Hair follicular keratinocyte (primary cell): ENCODE data around the gene ARHGDIA. TPM values are rescaled to one million over a fixed set of nuclear protein-coding genes. Genes with fewer than 3 reads are reported as not detected.

Source experiments
- total RNA-seq: library from RNA; depleted of rRNA; stranded (reverse); fragments of >200 nt; gene quantifications from 2 replicates; pipeline ENCODE4 v1.2.3, GENCODE V29; 2015

The ARHGDIA gene
- total RNA-seq, result 274 and 312 TPM in 2 replicates

DNA sequence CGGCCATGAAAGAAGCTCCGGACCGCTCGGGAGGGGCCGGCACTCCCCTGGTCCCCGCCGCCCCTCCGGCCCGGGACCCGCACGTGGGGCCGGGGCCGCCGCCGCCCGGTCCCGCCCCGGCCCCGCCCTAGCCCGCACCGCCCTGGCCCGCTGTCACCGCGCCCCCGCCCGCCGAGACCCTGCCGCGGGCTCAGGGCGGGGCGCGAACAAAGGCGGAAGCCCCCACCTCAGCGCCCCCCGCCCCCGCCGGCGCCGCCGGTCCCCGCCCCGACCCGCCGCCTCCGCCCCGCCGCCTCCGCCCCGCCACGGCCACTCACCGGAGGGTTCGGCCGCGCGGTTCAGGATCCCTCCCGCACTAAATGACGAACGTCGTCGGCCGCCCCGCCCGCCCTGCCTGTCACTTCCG lies at the start of gene ARHGDIA:
ARHGDIA (minus strand) TSS at position 357 of the 406 bp plus-strand sequence. CDS start 1,407 bp downstream, outside the sequence.

DNA sequence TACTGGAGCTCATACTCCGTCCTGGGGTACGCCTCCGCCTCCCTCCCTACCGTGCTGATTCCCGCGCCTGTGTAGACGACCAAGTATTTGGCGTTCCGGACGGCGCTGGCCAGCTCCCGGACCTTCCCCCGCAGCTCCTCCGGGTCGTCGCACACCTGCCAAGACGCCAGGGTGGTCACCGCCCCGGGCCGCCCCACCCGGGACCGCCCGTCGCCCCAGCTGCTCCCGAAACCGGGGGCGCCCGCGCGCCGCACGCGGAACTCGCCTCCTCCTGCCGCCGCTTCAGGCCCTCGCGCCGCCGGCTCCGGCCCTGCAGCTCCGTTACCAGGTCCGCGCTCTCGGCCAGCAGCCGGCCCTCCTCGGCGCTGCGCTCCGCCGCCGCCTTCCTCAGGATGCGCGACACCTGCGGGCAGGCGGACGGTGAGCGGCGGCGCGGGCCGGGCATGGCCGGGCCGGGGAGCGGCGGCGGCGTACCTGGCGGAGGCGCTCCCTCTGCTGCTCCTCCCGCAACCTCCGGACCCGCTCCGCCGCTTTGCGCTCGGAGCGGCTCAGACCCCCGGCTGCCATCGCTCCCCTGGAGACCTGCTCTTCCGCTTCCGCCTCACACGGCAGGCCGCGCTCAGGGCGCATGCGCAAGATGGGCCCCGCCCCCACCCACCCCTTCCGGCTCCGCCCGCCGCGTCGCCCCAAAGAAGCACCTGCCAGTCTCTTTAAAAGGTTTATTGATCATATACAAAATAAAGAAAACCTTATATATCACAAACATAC lies 46.6 kb upstream of the ARHGDIA start, which contains the start of gene SIRT7:
SIRT7 (minus strand) TSS at position 612 of the 768 bp plus-strand sequence; CDS start at position 567, 45 bp downstream.

DNA sequence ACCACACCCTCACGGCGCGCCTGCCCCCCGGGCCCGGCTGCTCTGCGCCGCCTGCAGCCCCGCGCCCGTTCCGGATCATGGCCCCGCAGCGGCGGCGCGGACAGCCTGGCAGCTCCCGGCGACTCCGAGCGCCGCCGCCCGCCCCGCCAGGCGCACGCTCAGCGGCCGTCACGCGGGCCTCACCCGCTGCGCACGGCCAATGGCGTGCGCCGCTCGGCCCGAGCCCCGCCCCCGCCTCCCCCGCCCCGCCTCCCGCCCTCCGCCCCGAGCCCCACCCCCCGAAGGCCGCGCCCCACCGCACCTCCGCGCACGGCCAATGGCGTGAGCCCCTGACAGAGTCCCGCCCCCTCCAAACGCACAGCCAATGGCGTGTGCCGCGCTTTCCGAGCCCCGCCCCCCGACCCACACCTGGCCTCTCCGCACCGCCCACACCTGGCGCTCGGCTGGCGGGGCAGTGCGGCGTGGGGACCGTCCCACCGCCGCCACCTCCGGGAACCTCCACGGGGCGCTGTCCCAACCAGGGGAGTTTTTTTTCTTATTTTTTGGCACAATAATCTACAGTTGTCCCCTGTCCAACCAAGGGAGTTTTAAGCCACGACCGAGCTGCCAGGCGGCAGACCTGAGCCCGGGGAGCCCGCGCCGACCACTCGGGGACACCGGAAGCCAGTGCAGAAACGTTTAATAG lies 40.3 kb upstream of the ARHGDIA start, which contains the start of gene PCYT2:
PCYT2 (minus strand) TSS at position 123 of the 685 bp plus-strand sequence; CDS start at position 79, 44 bp downstream.

DNA sequence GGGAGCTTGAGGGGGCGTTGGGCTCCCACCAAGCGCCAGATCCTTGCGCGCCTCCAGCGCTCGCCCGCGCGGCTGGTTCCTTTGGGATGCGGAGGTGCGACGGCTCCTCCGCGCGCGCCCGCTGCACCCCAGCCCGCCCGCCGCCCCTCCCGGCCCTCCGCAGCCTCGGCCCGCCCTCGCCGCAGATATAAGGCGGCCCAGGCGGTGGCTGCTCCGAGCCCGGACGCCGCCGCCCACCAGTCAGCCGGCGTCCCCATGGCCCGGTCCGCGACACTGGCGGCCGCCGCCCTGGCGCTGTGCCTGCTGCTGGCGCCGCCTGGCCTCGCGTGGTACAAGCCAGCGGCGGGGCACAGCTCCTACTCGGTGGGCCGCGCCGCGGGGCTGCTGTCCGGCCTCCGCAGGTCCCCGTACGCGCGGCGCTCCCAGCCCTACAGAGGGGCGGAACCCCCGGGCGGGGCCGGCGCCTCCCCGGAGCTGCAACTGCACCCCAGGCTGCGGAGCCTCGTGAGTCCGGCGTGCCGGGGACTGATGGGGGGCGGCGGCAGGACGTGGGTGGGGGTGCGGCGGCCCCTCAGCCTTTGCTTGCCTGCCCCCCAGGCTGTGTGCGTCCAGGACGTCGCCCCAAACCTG lies 31.0 kb upstream of the ARHGDIA start, which contains the start of gene NPB:
NPB (plus strand) TSS at position 216 of the 630 bp plus-strand sequence; CDS start at position 256, 40 bp downstream.

DNA sequence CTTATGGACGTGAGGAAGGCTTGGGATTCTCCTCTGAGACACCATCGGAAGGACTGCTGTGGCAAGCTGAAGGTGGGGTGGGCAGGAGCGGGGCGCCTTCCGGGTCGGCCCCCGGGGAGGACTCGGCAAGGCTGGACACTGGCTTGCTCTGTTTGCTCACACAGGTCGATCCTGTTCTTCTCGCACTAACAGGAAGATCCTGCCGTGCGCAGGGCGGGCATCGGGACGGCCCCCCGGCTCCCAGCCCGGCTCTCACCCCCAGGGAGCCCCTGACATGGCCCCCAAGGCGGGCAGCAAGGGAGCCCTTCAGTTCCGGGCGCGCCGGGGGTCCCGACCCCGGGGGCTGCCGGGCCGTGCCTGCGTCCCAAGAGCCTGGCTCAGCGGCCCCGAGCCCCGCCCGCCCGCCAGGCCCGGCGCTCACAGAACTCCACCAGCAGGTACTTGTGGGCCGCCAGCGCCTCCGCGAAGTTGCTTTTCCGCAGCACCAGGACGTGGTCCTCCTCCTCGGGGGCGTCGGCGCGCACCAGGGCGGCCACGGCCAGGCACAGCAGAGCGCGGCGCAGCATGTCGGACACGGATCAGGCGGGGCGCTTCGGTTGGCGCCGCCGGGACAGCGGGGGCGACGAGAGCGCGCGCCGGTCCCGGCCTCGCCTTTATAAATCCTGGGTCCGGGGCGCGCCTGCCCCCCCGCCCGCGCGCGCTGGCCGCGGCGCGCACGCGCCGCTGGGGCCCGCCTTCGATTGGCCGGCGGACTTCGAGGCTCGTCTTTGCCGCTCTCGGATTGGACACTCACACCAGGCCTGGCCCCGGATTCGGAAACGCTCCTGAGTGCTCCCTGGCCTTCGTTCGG lies 11.0 kb downstream of the ARHGDIA start, which contains the start of gene P4HB:
P4HB (minus strand) TSS at position 630 of the 850 bp plus-strand sequence; CDS start at position 566, 64 bp downstream.

DNA sequence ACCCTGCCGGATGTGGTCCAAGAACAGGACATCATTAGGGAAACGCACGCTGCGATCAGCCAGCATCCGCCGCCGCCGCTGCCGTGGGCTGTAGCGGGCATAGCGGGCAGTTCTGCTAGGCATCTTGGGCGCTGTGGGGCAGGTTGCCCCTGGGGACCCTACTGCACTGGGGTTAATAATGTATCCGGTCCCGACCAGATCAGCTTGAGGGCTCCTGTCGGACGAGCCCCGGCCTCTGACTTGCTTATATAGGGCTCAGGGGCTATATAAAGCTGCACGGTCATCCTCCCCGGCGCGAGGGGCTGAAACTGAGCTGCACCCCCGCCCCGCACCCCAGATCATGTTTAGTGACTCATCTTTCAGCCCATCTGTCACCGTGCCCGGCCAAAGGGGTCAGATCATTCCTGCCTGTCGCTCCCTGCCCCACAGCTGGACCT lies 36.3 kb downstream of the ARHGDIA start, which contains the start of gene PPP1R27:
PPP1R27 (minus strand) TSS at position 220 of the 437 bp plus-strand sequence; CDS start at position 123, 97 bp downstream.

DNA sequence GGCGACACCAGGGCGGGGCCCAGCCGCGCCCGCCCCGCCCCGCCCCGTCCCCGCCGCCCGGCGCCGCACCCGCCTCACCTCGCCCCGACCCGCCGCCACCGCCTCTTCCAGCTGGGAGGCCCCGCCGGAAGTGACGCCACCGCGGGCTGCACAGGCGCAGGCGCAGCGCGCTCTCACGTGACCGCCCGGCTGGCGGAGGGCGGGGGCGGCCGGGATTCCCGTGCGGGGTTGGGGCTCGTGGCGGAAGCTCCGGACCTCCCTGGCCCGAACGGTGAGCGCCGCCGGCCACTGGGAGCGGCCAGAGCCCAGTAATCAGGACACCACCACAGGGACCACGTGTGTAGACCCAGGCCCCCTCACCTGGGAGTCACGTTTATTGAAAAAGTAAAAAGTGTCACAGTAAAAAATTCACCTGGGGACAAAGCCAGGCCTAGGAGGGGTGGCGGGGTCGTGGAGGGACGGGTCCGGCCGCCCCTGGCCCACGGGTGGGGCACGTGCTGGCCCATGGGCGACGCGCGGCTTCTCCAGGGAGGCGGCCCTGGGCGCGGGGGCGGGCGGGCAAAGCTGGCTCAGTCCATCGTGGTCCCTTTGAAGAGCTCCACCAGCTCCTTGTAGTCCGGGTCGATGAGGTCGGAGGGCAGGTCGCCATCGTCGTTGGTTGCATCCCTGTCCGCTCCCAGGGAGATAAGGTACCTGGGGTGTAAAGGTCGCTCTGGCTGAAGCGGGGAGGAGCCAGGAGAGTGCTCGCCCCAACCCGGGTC lies 37.8 kb downstream of the ARHGDIA start, which contains the start of gene MCRIP1:
MCRIP1 (minus strand) TSS at position 132 of the 761 bp plus-strand sequence. CDS start 8,785 bp downstream, outside the sequence.

Other genes starting within 250 kb of the ARHGDIA start
- gene NPLOC4, start 234.2 kb downstream of the ARHGDIA start, total RNA-seq, result 44.7 and 53.7 TPM in 2 replicates
- gene TSPAN10, start 234.1 kb downstream of the ARHGDIA start, total RNA-seq, result 0.49 TPM in 1 of 2 replicates, not detected in the other
- gene PDE6G, start 214.8 kb downstream of the ARHGDIA start, total RNA-seq, result not detected in 2 replicates
- 30.6 and 34.2 TPM in 2 replicates for gene OXLD1, start 204.7 kb downstream of the ARHGDIA start, total RNA-seq
- 11.0 and 18.8 TPM in 2 replicates for gene CCDC137, start 204.6 kb downstream of the ARHGDIA start, total RNA-seq
- 23.4 and 29.4 TPM in 2 replicates for gene ARL16, start 187.5 kb downstream of the ARHGDIA start, total RNA-seq
- gene HGS, start 187.3 kb downstream of the ARHGDIA start, total RNA-seq, result 85.4 and 99.3 TPM in 2 replicates
- 82.5 and 175 TPM in 2 replicates for gene MRPL12, start 168.0 kb downstream of the ARHGDIA start, total RNA-seq
- gene SLC25A10, start 159.1 kb downstream of the ARHGDIA start, total RNA-seq, result 13.2 and 39.5 TPM in 2 replicates
- not detected in 2 replicates for gene GCGR, start 67.2 kb downstream of the ARHGDIA start, total RNA-seq
- 54.0 and 72.8 TPM in 2 replicates for gene MCRIP1, start 38.0 kb downstream of the ARHGDIA start, total RNA-seq
- not detected in 2 replicates for gene PPP1R27, start 36.3 kb downstream of the ARHGDIA start, total RNA-seq
- 1,696 and 1,977 TPM in 2 replicates for gene P4HB, start 10.8 kb downstream of the ARHGDIA start, total RNA-seq
- 109 and 236 TPM in 2 replicates for gene ALYREF, start 20.2 kb upstream of the ARHGDIA start, total RNA-seq
- gene ANAPC11, start 20.4 kb upstream of the ARHGDIA start, total RNA-seq, result 256 and 274 TPM in 2 replicates
- gene NPB, start 30.9 kb upstream of the ARHGDIA start, total RNA-seq, result 3.4 and 3.6 TPM in 2 replicates
- 74.0 and 100 TPM in 2 replicates for gene PCYT2, start 40.1 kb upstream of the ARHGDIA start, total RNA-seq
- 14.7 and 22.4 TPM in 2 replicates for gene SIRT7, start 46.8 kb upstream of the ARHGDIA start, total RNA-seq
- gene MAFG, start 56.4 kb upstream of the ARHGDIA start, total RNA-seq, result 10.7 and 15.5 TPM in 2 replicates
- 97.9 and 121 TPM in 2 replicates for gene PYCR1, start 66.0 kb upstream of the ARHGDIA start, total RNA-seq
- not detected in 2 replicates for gene MYADML2, start 75.9 kb upstream of the ARHGDIA start, total RNA-seq
- not detected in 2 replicates for gene NOTUM, start 89.8 kb upstream of the ARHGDIA start, total RNA-seq
- 10.5 and 11.1 TPM in 2 replicates for gene ASPSCR1, start 106.3 kb upstream of the ARHGDIA start, total RNA-seq
- 69.0 and 245 TPM in 2 replicates for gene CENPX, start 151.5 kb upstream of the ARHGDIA start, total RNA-seq
- 6.7 and 20.9 TPM in 2 replicates for gene LRRC45, start 152.0 kb upstream of the ARHGDIA start, total RNA-seq
- 46.6 and 47.7 TPM in 2 replicates for gene RAC3, start 160.3 kb upstream of the ARHGDIA start, total RNA-seq
- 118 and 135 TPM in 2 replicates for gene DCXR, start 166.4 kb upstream of the ARHGDIA start, total RNA-seq
- 46.4 and 50.3 TPM in 2 replicates for gene RFNG, start 180.5 kb upstream of the ARHGDIA start, total RNA-seq
- gene GPS1, start 180.6 kb upstream of the ARHGDIA start, total RNA-seq, result 96.7 and 124 TPM in 2 replicates
- 68.9 and 80.2 TPM in 2 replicates for gene DUS1L, start 194.5 kb upstream of the ARHGDIA start, total RNA-seq
- gene FASN, start 226.9 kb upstream of the ARHGDIA start, total RNA-seq, result 292 and 401 TPM in 2 replicates